Activated T-helper 17 cell treated with anti-CD3 and anti-CD28 coated beads, Interleukin-2, amount 50 U/mL, for 72 hours (primary cell): ENCODE data around the gene CANT1. TPM values are rescaled to one million over a fixed set of nuclear protein-coding genes. Genes with fewer than 3 reads are reported as not detected.

Experiments
- ATAC-seq: fragments of 150-1000 bp; cut with Tn5 transposase; replicated peaks from 2 replicates; pipeline ENCODE4 v1.10.0; 2021; ENCODE audit warnings: mild to moderate bottlenecking, moderate library complexity
- H3K27ac Mint-ChIP-seq: one replicate; pipeline ENCODE4 v1.8.0; 2022; ENCODE audit warnings: mixed read lengths
- H3K27me3 Mint-ChIP-seq: one replicate; pipeline ENCODE4 v1.8.0; 2022; ENCODE audit warnings: mixed read lengths
- H3K36me3 Mint-ChIP-seq: one replicate; pipeline ENCODE4 v1.8.0; 2022; ENCODE audit warnings: low read depth, mild to moderate bottlenecking, mixed read lengths
- H3K4me1 Mint-ChIP-seq: one replicate; pipeline ENCODE4 v1.8.0; 2022; ENCODE audit warnings: mixed read lengths
- H3K4me3 Mint-ChIP-seq: one replicate; pipeline ENCODE4 v1.8.0; 2022; ENCODE audit warnings: mild to moderate bottlenecking, mixed read lengths
- H3K9me3 Mint-ChIP-seq: one replicate; pipeline ENCODE4 v1.8.0; 2022; ENCODE audit warnings: mixed read lengths
- total RNA-seq, 2 donors: library from RNA; stranded (reverse); gene quantifications; one replicate each; pipeline ENCODE4 v1.2.3, GENCODE V29; 2022

CANT1 gene
- total RNA-seq, 2 donors from 2014 or later = 67.8 to 73.8 TPM

DNA sequence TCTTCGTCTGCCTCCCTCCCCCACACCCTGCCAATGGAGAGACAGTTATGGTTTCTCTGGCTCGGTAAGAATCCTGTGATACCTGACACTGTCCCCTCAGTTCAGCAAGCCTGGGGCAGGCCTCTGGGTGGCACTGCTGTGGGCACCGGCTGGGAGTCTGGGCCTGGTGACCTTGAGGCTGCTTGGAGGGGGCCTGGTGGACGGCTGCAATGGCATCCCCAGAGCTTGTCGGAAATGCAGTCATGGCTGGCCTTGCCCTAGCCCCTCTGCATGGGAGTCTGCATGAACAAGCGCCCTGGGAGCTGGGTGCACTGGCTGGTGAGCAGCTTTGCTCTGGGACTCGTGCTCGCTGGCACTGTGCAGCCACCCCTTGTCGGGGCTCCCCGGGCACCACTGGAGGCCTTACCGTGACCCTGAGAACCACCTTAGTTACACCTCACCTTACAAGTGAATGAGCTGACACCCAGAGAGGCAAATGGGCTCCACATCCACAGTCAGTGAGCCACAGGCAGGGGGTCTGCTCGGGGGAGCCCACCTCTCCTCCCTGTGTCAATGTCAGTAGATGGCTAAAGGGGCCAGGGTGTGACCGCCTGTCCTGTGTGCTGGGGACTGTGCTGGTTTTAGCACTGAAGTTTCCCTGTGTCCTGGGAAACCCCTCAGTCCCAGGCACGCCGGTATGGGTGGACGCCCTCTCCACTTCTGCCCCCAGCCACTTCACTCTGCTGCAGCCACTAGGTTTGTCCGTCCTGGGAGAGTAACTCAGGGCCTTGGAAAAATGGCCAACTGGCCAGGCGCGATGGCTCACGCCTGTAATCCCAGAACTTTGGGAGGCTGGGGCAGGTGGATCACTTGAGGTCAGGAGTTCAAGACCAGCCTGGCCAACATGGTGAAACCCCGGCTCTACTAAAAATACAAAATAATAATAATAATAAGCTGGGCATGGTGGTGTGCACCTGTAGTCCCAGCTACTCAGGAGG, 31.3 kb downstream of the CANT1 start:
- Mint-ChIP-seq H3K9me3 (no peaks in the 10 kb centered on the region), H3K36me3 (no peaks in the 10 kb centered on the region), H3K27ac (peak overlapping the region; percentile 9), H3K4me3 (peak overlapping the region; percentile 69), H3K27me3 (no peaks in the 10 kb centered on the region), H3K4me1 (no peaks in the 10 kb centered on the region)
- no peak for ATAC-seq

GRCh38 chr17:78977681-78977943, 32.0 kb downstream of the CANT1 start:
- Mint-ChIP-seq H3K27me3 (no peaks in the 10 kb centered on the region), H3K9me3 (no peaks in the 10 kb centered on the region), H3K27ac (peak overlapping the region; percentile 9), H3K4me1 (no peaks in the 10 kb centered on the region), H3K36me3 (no peaks in the 10 kb centered on the region), H3K4me3 (peak overlapping the region; percentile 5)
- no peak for ATAC-seq

GRCh38 chr17:78976907-78977680, 32.5 kb downstream of the CANT1 start:
- no peak for ATAC-seq
- H3K36me3 Mint-ChIP-seq = no peaks in the 10 kb centered on the region
- no peaks in the 10 kb centered on the region for H3K9me3 Mint-ChIP-seq
- peak overlapping the region; percentile 5 for H3K4me3 Mint-ChIP-seq
- H3K27me3 Mint-ChIP-seq = no peaks in the 10 kb centered on the region
- peak overlapping the region; percentile 9 for H3K27ac Mint-ChIP-seq
- H3K4me1 Mint-ChIP-seq = no peaks in the 10 kb centered on the region

DNA sequence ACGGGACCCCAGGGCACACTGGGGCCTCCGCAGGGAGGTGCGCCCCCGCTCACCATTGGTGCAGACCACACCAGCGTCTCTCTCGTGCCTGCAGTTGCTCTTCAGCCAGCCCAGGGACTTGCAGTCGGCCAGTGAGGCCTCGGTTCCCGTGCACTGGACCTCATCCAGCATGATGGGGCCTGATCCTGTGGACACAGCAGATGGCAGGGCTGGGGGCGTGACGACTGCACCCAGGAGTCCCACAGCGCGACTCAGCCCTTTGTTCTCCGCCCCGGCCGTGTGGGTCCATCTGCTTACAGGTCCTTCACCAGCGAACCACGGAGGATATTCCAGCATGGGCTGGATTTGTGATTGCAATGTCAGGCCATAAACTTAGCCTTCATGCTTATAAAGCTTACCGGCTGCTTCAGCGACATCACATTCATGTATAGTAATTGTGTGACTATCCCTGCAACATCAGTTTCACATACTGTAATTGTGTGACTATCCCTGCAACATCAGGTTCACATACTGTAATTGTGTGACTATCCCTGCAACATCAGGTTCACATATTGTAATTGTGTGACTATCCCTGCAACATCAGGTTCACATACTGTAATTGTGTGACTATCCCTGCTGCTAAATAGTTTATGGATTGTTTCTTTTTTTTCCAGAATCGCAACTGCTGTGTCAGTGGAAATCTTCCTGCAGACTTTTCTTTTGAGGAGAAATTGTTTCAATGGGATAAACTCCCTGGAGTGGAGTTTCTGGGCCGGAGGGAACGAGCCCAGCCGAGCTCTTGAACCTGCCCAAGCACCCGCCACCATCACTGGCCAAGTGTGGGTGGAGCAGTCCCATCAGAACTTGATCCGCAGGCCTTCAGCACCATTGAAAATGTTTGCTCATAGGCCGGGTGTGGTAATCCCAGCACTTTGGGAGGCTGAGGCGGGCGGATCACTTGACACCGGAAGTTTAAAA, 34.7 kb downstream of the CANT1 start:
- H3K27me3 Mint-ChIP-seq = no peaks in the 10 kb centered on the region

DNA sequence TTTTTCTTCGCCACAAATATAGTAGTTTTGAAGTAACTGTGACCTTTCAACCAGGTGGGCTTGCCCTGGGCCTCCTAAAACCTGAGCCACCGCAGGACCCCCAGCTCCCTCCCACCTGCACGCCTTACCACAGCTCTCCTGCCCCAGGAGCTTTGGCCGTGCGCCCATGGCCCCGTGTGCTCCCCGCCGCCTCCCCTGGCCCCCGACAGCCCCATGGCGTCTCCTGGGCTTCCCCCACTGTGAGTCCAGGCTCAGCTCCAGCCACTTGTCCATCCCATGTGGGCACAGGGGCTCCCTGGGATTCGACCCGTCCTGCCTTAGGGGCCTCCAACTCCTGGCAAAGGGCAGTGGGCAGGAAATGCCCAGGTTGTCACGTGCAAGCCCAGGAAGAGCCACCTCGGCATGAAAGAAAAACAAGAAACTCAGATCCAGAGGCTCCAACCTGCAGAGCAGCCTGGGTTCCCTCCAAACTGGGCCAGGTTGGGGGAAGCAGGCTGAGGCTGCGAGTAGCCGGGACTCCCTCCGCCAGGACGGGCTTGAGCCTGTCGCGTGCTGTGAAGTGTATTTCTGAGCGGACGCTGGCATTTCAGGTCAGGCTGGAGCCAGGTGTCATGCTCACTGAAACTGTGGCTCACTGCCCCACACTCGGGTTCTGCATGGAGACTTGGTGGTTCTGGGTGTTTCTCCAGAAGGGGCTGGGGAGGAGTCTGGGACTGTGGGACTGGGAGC, 35.6 kb downstream of the CANT1 start:
- ATAC-seq = no peak
- Mint-ChIP-seq H3K27me3 (no peaks in the 10 kb centered on the region), H3K4me1 (peaks cover 7% of the 10 kb centered on the region), H3K36me3 (no peaks in the 10 kb centered on the region), H3K9me3 (no peaks in the 10 kb centered on the region), H3K4me3 (no peak overlapping the region), H3K27ac (no peak overlapping the region)

More for the DNA sequence above, 34.7 kb downstream of the CANT1 start:
- no peaks in the 10 kb centered on the region for H3K9me3 Mint-ChIP-seq
- H3K4me3 Mint-ChIP-seq = no peak overlapping the region
- peaks cover 7% of the 10 kb centered on the region for H3K4me1 Mint-ChIP-seq
- no peak overlapping the region for H3K27ac Mint-ChIP-seq
- no peak for ATAC-seq
- no peaks in the 10 kb centered on the region for H3K36me3 Mint-ChIP-seq

DNA sequence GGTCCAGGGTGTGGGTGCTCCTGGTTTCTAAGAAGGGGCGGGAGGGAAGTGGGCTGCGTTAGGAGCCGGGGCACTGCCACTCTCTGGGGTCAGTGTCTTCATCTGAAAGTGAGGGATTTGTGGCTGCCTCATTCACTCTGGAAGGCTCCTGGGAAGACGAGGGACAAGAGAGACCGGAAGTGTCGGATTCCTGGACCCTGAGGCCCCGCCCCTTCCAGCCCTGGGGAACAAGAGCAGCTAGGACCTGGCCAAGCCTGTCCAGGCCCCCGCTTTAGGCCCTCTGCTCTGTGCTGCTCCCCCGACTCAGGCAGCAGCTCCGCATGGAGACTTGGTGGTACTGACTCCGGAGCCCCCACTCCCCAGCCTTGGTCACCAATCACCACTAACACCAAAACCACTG, 36.4 kb downstream of the CANT1 start:
- Mint-ChIP-seq H3K27me3 (no peaks in the 10 kb centered on the region), H3K9me3 (no peaks in the 10 kb centered on the region)

GRCh38 chr17:78972507-78973105, 37.0 kb downstream of the CANT1 start:
- no peak for ATAC-seq

More for the DNA sequence above, 36.4 kb downstream of the CANT1 start:
- Mint-ChIP-seq H3K4me3 (no peak overlapping the region), H3K27ac (no peak overlapping the region), H3K36me3 (no peaks in the 10 kb centered on the region), H3K4me1 (peaks cover 7% of the 10 kb centered on the region)
- no peak for ATAC-seq

GRCh38 chr17:78971756-78972506, 37.6 kb downstream of the CANT1 start:
- Mint-ChIP-seq H3K4me1 (peaks cover 7% of the 10 kb centered on the region), H3K36me3 (no peaks in the 10 kb centered on the region), H3K27ac (peak overlapping the region; percentile 11), H3K4me3 (no peak overlapping the region), H3K27me3 (no peaks in the 10 kb centered on the region), H3K9me3 (no peaks in the 10 kb centered on the region)
- ATAC-seq = peak; percentile 2

More at GRCh38 chr17:78972507-78973105, 37.0 kb downstream of the CANT1 start:
- no peaks in the 10 kb centered on the region for H3K9me3 Mint-ChIP-seq
- no peak overlapping the region for H3K4me3 Mint-ChIP-seq
- peaks cover 7% of the 10 kb centered on the region for H3K4me1 Mint-ChIP-seq
- H3K27ac Mint-ChIP-seq = no peak overlapping the region
- no peaks in the 10 kb centered on the region for H3K27me3 Mint-ChIP-seq
- H3K36me3 Mint-ChIP-seq = no peaks in the 10 kb centered on the region

GRCh38 chr17:78970834-78971755, 38.5 kb downstream of the CANT1 start:
- peak; percentile 74 for ATAC-seq
- Mint-ChIP-seq H3K4me1 (peaks cover 7% of the 10 kb centered on the region), H3K27me3 (no peaks in the 10 kb centered on the region), H3K36me3 (no peaks in the 10 kb centered on the region), H3K9me3 (no peaks in the 10 kb centered on the region), H3K4me3 (no peak overlapping the region), H3K27ac (peak overlapping the region; percentile 11)

DNA sequence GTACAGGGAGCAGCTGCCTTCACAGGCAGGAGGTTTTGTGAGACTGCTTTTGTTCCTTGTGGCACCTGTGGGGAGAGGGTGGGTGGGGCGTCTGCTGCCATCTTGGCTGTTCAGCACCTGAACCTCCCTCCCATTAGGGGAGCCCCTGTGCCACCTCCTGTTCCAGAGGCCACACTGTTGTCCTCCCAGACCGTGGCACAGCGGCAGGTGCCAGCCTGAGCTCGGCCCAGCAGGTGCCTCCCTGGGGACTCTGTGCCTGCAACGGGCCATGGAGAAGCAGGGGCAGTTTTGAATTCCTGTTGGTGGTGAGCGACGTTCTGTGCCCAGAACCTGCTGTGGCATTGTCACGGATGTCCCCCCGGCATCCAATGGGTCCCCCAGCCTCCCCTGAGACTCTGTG, 39.7 kb downstream of the CANT1 start:
- Mint-ChIP-seq H3K4me1 (peaks cover 7% of the 10 kb centered on the region), H3K9me3 (no peaks in the 10 kb centered on the region), H3K36me3 (no peaks in the 10 kb centered on the region), H3K27me3 (no peaks in the 10 kb centered on the region), H3K27ac (peak overlapping the region; percentile 28), H3K4me3 (no peak overlapping the region)
- ATAC-seq = no peak

GRCh38 chr17:78967782-78968362, 41.7 kb downstream of the CANT1 start:
- Mint-ChIP-seq H3K4me3 (no peak overlapping the region), H3K4me1 (peaks cover 7% of the 10 kb centered on the region), H3K9me3 (no peaks in the 10 kb centered on the region), H3K27ac (no peak overlapping the region), H3K36me3 (no peaks in the 10 kb centered on the region), H3K27me3 (no peaks in the 10 kb centered on the region)
- ATAC-seq = peak; percentile 52
